Thyroid gland (tissue), 4 donors: Measurements from ENCODE around the gene CSPG4.

ENCODE experiments used
- POLR2A ChIP-seq, 2 donors: fragments of 450-650 bp; IDR thresholded peaks; one replicate each; pipeline ENCODE4 v1.6.1; 2017; ENCODE audit warnings: antibody characterized with exemption in 2 of 2, mild to moderate bottlenecking in 2 of 2, moderate library complexity in 1 of 2
- TF ChIP-seq, protein P1 (sequence below), 6 experiments: fragments of 200-600 bp in 3 of 6; fragments of 450-650 bp in 3 of 6; sonication (generic) in 3 of 6; IDR thresholded peaks; one replicate each; pipeline ENCODE4 v1.5.1; 2016 to 2019; ENCODE audit warnings: antibody characterized with exemption in 6 of 6, mild to moderate bottlenecking in 2 of 6, inconsistent platforms in 1 of 6, moderate library complexity in 1 of 6

DNA sequence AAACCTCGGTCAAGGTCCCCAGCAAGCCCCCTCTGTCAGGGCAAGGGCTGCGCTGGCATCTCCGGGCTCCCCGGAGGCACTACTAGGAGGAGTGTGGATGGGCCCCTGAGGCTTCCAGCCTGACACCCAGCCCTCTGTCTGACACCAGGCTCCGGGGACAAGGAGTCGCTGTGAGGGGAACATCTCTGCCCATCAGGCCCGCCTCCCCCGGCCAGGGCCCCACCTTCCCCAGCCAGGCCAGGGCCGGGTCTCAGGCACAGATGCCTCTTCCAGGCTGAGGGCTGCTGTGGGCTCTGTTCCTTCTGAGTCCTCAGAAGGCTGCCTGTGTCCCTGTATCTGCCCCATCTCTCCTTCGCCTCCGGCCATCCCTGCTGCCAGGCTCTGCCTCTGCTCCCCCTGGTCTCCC, 15.8 kb downstream of the CSPG4 start:
- no peak for TF ChIP-seq POLR2A (IDR thresholded peaks at IDR 0.05)
- TF ChIP-seq, protein P1, sequence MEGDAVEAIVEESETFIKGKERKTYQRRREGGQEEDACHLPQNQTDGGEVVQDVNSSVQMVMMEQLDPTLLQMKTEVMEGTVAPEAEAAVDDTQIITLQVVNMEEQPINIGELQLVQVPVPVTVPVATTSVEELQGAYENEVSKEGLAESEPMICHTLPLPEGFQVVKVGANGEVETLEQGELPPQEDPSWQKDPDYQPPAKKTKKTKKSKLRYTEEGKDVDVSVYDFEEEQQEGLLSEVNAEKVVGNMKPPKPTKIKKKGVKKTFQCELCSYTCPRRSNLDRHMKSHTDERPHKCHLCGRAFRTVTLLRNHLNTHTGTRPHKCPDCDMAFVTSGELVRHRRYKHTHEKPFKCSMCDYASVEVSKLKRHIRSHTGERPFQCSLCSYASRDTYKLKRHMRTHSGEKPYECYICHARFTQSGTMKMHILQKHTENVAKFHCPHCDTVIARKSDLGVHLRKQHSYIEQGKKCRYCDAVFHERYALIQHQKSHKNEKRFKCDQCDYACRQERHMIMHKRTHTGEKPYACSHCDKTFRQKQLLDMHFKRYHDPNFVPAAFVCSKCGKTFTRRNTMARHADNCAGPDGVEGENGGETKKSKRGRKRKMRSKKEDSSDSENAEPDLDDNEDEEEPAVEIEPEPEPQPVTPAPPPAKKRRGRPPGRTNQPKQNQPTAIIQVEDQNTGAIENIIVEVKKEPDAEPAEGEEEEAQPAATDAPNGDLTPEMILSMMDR (IDR thresholded peaks at IDR 0.05) = no peak
